Right renal pelvis (tissue), 4 donors: ENCODE results near the gene NFATC3. TPM values are rescaled to one million over a fixed set of nuclear protein-coding genes. Genes with fewer than 3 reads are reported as not detected.
"Not testable (repeated sequence)": the region's sequence is repeated elsewhere in the genome, so short reads cannot be mapped to it uniquely, and the experiment has no call there.

Experiments used
- DNase-seq, 4 donors: peaks; one replicate each; pipeline ENCODE4 v3.0.0-alpha.2; 2013; ENCODE audit warnings: low read depth in 4 of 4, low spot score in 3 of 4, missing footprints in 1 of 4
- polyA plus RNA-seq, 4 donors: library from polyadenylated mRNA; unstranded; fragments of 120-200 nt; gene quantifications; one replicate each; pipeline ENCODE4 v1.2.1, GENCODE V29; 2013; ENCODE audit not compliant: insufficient read length in 4 of 4

NFATC3 gene
- polyA plus RNA-seq, 4 donors: 32.2 to 39.0 (median 35.9) TPM

DNA sequence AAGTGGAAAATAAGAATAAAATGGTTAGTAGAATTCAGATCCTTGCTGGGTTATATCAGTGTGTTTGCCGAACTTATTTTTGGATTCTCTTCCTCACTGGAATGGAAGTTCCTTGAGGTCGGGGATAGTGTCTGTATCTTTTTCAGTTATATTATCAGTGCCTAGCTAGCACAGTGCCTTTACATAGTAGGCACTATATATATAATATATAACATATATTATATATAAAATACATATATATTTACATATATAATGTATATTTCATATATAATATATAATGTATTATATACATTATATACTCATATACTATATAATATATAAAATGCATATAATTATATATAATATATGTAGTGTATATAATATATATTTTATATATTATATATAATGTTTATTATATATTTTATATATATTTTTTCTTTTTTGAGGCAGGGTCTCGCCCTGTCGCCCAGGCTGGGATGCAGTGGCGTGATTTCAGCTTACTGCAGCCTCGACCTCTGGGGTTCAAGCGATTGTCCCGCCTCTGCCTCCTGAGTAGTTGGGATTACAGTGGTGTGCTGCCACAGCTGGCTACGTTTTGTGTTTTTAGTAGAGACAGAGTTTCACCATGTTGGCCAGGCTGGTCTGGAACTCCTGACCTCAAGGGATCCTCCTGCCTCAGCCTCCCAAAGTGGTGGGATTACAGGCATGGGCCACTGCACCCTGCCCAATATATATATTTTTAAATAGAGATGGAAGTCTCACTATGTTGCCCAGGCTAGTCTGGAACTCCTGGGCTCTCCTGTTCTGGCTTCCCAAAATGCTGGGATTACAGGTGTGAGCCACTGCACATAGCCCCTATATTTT lies 3.2 kb downstream of the NFATC3 start:
- no peak for DNase-seq

- no peak for DNase-seq
These were observed 3.9 kb downstream of the NFATC3 start for GRCh38 chr16:68089067-68089466.

GRCh38 chr16:68090130-68090529 lies 5.0 kb downstream of the NFATC3 start:
- DNase-seq: no peak

DNA sequence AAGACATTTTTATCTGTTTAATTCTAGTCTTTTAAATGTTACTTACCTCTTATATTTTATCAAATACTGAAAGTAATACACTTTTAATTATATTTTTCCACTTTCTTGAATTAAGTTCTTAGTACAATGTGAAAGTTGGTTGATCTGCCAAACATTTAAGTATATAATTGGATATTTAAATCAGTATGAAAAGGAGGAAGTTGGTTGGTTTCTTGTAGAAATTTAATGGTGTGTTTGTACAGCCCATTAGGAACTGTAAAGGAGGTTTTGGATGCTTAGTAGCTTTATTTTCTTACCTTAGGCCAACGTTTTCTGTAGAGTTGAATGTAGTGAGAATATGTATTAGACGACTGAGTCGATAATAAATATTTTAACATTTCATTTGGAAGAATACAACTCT lies 5.4 kb downstream of the NFATC3 start:
- no peak for DNase-seq

DNA sequence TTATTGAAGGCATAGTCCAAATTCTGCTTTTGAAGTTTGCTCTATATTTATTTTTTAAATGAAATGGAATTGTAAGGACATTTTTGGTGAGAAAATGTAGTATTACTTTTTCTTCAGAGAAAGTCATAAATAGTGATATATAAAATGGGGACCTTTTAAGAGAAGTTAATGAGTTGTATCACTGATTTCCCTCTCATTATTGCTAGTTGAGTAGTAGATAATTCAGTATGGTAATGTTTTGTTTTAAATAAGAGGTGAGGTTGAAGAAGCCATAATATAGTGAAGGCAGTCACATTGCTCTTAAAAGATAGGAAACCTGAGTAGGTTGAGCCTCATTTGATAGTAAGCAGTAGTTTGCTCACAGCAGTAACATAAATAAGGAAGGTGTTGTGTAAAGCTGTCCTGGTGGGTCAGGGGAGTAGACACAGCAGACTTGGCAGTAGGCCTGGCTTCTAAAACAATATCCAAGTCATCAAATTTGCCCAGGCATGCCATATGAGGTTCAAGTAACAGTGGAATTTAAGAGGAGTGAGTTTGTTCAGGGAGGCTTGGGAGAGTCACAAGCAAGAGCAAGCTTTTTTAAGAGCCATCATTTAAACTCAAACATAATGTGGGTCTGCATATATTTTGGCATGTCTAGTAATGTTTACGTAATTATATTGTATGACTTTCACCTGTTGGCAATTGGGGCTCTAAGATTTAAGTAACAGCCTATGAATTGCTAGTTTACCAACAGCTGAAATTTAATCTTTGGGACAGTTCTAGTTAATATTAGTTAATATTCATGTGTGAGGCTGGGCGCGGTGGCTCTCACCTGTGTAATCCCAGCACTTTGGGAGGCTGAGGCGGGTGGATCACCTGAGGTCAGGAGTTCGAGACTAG lies 6.5 kb downstream of the NFATC3 start:
- DNase-seq: peak in 1 of 4 donors; percentile 45

GRCh38 chr16:68092275-68092674 lies 7.1 kb downstream of the NFATC3 start:
- not testable (repeated sequence) for DNase-seq

- no peak for DNase-seq
These were observed 8.8 kb downstream of the NFATC3 start for GRCh38 chr16:68093816-68094613.

GRCh38 chr16:68094614-68094934 lies 9.4 kb downstream of the NFATC3 start:
- DNase-seq: no peak

GRCh38 chr16:68096491-68096890 lies 11.3 kb downstream of the NFATC3 start:
- DNase-seq: no peak

- DNase-seq: no peak
These were observed 11.9 kb downstream of the NFATC3 start for GRCh38 chr16:68097088-68097487.

DNA sequence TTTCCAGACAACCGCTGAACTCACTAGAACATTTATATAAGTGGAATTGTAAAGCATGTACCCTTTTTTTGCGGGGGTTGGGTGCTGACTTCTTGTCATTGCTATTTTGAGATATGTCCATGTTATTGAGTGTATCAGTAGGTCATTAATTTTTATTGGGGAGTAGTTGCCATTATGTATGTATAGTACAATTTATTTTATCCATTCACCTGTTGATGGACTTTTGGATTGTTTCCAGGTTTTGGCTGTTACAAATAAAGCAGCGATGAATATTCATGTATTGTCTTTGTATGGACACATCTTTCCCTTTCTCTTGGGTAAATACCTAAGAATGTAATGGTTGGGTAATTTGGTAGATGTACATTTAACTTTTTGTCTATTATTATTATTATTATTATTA lies 12.7 kb downstream of the NFATC3 start:
- DNase-seq: no peak

DNA sequence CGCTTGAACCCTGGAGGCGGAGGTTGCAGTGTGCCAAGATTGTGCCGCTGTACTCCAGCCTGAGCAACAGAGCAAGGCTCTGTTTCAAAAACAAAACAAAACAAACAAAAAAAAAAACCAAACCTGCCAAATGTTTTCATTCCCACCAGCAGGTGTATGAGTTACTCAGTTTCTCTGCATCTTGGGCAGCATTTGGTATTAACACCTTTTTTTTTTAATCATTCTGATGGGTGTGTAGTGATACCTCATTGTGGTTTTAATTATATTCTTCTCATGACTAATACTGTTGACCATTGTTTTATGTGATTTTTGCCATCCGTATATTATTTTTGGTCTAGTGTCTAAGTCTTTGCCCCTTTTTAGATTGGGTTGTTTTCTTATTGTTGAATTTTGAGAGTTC lies 15.3 kb downstream of the NFATC3 start:
- no peak for DNase-seq

- no peak for DNase-seq
These were observed 20.4 kb downstream of the NFATC3 start for GRCh38 chr16:68105611-68106010.

GRCh38 chr16:68107230-68107928 lies 22.2 kb downstream of the NFATC3 start:
- not testable (repeated sequence) for DNase-seq

GRCh38 chr16:68109156-68109555 lies 24.0 kb downstream of the NFATC3 start:
- DNase-seq: not testable (repeated sequence)

DNA sequence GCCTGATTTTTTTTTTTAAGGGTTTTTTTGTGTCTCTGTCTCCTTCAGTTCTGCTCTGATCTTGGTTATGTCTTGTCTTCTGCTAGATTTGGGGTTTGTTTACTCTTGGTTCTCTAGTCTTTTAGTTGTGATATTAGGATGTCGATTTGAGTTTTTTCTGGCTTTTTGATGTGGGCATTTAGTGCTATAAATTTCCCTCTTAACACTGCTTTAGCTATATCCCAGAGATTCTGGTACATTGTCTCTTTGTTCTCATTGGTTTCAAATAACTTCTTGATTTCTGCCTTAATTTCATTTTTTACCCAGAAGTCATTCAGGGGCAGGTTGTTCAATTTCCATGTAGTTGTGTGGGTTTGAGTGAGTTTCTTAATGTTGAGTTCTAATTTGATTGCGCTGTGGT lies 25.4 kb downstream of the NFATC3 start:
- DNase-seq: not testable (repeated sequence)

DNA sequence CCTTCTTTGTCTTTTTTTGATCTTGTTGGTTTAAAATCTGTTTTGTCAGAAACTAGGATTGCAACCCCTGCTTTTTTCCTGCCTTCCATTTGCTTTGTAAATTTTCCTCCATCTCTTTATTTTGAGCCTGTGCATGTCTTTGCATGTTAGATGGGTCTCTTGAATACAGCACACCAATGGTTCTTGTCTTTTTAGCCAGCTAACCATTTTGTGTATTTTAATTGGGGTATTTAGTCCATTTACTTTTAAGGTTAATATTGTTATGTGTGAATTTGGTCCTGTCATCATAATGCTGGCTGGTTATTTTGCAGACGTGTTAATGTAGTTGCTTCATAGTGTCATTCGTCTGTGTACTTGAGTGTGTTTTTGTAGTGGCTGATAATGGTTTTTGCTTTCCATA lies 26.2 kb downstream of the NFATC3 start:
- DNase-seq: no peak

GRCh38 chr16:68113059-68113761 lies 28.0 kb downstream of the NFATC3 start:
- no peak for DNase-seq

- no peak for DNase-seq
These were observed 28.6 kb downstream of the NFATC3 start for GRCh38 chr16:68113765-68114240.

DNA sequence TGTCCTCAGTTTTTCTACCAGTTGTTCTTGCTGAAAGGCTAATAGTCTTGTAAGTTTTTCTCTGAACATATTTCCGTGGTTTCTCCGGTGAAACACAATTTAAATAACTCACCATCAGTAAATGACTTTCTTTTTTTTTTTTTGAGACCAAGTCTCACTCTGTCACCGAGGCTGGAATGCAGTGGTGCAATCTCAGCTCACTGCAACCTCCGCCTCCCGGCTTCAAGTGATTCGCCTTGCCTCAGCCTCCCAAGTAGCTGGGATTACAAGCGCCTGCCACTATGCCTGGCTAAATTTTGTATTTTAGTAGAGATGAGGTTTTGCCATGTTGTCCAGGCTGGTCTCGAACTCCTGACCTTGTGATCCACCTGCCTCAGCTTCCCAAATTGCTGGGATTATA lies 29.8 kb downstream of the NFATC3 start:
- not testable (repeated sequence) for DNase-seq
